HG02763 (cell line): Measurements from ENCODE around the gene DGAT2.
A peak's percentile ranks its signal among the peaks of the same experiment; 100 is the strongest.
"Not testable (repeated sequence)": the region's sequence is repeated elsewhere in the genome, so short reads cannot be mapped to it uniquely, and the experiment has no call there.

ENCODE experiments used
- ATAC-seq: cut with Tn5 transposase; IDR thresholded peaks from one replicate; pipeline ENCODE4 v1.9.1; 2021; ENCODE audit warnings: mild to moderate bottlenecking, moderate library complexity; ENCODE audit not compliant: unreplicated experiment

The DGAT2 gene

GRCh38 chr11:75748729-75749273 lies 19.8 kb upstream of the DGAT2 start:
- not testable (repeated sequence) for ATAC-seq

- not testable (repeated sequence) for ATAC-seq
These were observed 13.6 kb upstream of the DGAT2 start for GRCh38 chr11:75754933-75755332.

GRCh38 chr11:75757651-75758050 lies 10.9 kb upstream of the DGAT2 start:
- ATAC-seq = no peak

- no peak for ATAC-seq
These were observed 8.7 kb upstream of the DGAT2 start for GRCh38 chr11:75759832-75760231.

- no peak for ATAC-seq
These were observed 8.3 kb upstream of the DGAT2 start for GRCh38 chr11:75760243-75760642.

- no peak for ATAC-seq
These were observed 7.7 kb upstream of the DGAT2 start for GRCh38 chr11:75760710-75761493.

GRCh38 chr11:75762158-75762557 lies 6.4 kb upstream of the DGAT2 start:
- ATAC-seq = no peak

GRCh38 chr11:75762885-75763284 lies 5.7 kb upstream of the DGAT2 start:
- ATAC-seq = no peak

GRCh38 chr11:75763846-75764245 lies 4.7 kb upstream of the DGAT2 start:
- no peak for ATAC-seq

- ATAC-seq = no peak
These were observed 3.5 kb upstream of the DGAT2 start for GRCh38 chr11:75765116-75765515.

GRCh38 chr11:75766443-75767227 lies 1.9 kb upstream of the DGAT2 start:
- no peak for ATAC-seq

- no peak for ATAC-seq
These were observed 1.4 kb upstream of the DGAT2 start for GRCh38 chr11:75767228-75767572.

GRCh38 chr11:75767793-75768111 lies 826 bp upstream of the DGAT2 start:
- no peak for ATAC-seq

GRCh38 chr11:75768909-75769771 lies 562 bp downstream of the DGAT2 start:
- no peak for ATAC-seq

GRCh38 chr11:75770102-75770501 lies 1.5 kb downstream of the DGAT2 start:
- ATAC-seq = no peak

- no peak for ATAC-seq
These were observed 3.2 kb downstream of the DGAT2 start for GRCh38 chr11:75771646-75772410.

GRCh38 chr11:75773595-75774353 lies 5.2 kb downstream of the DGAT2 start:
- ATAC-seq = peak; percentile 78

- ATAC-seq = no peak
These were observed 6.5 kb downstream of the DGAT2 start for GRCh38 chr11:75775056-75775455.

GRCh38 chr11:75776546-75776945 lies 8.0 kb downstream of the DGAT2 start:
- ATAC-seq = no peak
